Activated T-helper 1 cell treated with anti-CD3 and anti-CD28 coated beads, Interleukin-12 subunit alpha, Interleukin-12 subunit beta, Interleukin-2, Interleukin-4 antibody, amounts not matched to agents 30 ng/mL and 10 ng/mL and 1 ng/mL, durations not matched to agents 14 hours and 24 hours and 36 hours (primary cell): Measurements from ENCODE around the gene IVD. TPM values are rescaled to one million over a fixed set of nuclear protein-coding genes. Genes with fewer than 3 reads are reported as not detected.

Source experiments
- DNase-seq: peaks from one replicate; pipeline ENCODE4 v3.0.0; 2021; ENCODE audit warnings: low spot score
- H3K27ac Mint-ChIP-seq: one replicate; pipeline ENCODE4 v1.8.0; 2021; ENCODE audit warnings: mild to moderate bottlenecking, mixed read lengths
- H3K27me3 Mint-ChIP-seq: one replicate; pipeline ENCODE4 v1.8.0; 2022; ENCODE audit warnings: mild to moderate bottlenecking, moderate library complexity, mixed read lengths; ENCODE audit not compliant: insufficient read depth
- H3K36me3 Mint-ChIP-seq: one replicate; pipeline ENCODE4 v1.8.0; 2021; ENCODE audit warnings: low read depth, mixed read lengths
- H3K4me1 Mint-ChIP-seq: one replicate; pipeline ENCODE4 v1.8.0; 2021; ENCODE audit warnings: low read depth, mixed read lengths
- H3K4me3 Mint-ChIP-seq: one replicate; pipeline ENCODE4 v1.8.0; 2021; ENCODE audit warnings: mild to moderate bottlenecking, moderate library complexity, mixed read lengths
- H3K9me3 Mint-ChIP-seq: one replicate; pipeline ENCODE4 v1.8.0; 2021; ENCODE audit warnings: mixed read lengths
- intact Hi-C: fragments of 100-400 bp; cut with micrococcal nuclease; formaldehyde crosslinking; loops from one replicate; pipeline ENCODE4 v1.15.1; 2024
- total RNA-seq: library from RNA; stranded (reverse); gene quantifications from 2 replicates; pipeline ENCODE4 v1.2.3, GENCODE V29; 2022

Gene IVD
- total RNA-seq, 1 donor from 2014 or later = 59.6 TPM

DNA sequence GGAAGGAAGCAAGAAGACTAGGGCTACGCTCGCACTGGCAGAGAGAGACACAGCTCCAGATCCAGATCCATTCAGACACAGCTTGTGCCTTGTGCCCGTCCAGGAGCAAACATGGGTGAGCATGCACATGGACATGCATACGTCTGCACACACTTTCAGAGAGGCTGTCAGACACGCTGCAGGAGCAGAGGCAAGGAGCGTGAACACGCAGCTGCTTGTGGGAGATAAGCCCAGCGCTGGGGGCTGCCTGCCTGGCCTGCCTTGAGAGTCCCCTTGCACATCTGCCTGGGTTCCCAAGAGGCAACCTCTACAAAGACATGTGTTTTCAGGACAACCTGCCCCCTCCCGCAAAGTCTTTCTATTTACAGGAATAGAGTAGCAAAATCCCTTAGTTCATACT is 21.6 kb downstream of the IVD start:
- intact Hi-C loops = loop anchor here (10.0 kb wide), 1 partner anchor 212 kb away; no protein-coding TSS in a partner anchor
- no peak for DNase-seq
- no peak overlapping the region for H3K27ac Mint-ChIP-seq

DNA sequence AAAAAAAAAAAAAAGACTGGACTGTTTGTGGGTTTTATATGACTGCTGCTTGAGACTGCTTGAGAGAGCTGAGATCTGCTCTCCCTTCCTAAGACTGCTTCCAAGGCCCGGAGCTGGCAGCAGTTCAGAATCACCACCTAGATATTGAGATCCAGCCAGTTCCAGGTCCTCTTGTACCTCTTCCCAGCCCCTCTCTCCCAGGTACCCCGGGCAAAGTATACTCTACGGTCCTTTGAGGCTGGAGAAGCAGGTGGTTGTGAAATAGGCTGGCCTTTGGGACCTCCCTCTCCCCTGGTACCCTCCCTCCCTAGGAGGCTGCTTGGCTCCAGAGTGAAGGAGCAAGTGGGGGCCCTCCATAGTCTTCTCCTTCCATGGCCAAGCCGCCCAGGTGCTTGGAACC is 22.6 kb downstream of the IVD start:
- H3K36me3 Mint-ChIP-seq = no peaks in the 10 kb centered on the region

More for the DNA sequence above, 21.6 kb downstream of the IVD start:
- H3K4me1 Mint-ChIP-seq = no peaks in the 10 kb centered on the region
- H3K27me3 Mint-ChIP-seq = peaks cover 7% of the 10 kb centered on the region
- H3K36me3 Mint-ChIP-seq = no peaks in the 10 kb centered on the region
- H3K4me3 Mint-ChIP-seq = no peak overlapping the region
- no peaks in the 10 kb centered on the region for H3K9me3 Mint-ChIP-seq

DNA sequence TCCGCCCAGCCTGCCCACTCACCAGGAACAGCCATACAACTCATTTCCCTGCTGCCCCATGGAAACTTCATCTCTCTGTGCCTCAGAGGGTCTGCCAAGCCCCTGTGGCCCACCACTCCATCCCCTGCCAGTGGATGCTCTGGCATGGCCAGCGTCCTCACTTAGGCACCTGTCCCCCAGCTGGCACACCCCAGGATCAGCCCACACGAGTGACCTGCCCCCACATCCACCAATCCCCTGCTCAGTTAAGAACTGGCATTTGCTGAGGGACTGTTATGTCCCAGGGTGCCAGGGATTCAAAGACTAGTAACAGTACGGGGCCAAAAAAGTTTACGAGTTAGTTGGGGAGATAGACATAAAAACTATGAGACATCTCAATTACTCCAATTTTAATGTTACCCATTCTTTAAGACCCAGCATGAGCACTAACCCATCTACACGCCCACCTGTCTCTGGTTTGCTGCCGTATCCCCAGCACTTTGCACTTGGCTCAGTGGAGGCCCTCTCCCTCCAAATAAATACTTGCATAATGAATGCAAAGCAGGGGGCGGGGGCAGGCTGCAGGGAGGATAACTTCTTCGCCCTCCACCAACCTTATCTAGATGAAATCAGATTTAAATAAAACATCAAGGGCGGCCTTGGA is 23.6 kb downstream of the IVD start:
- Mint-ChIP-seq H3K36me3 (no peaks in the 10 kb centered on the region), H3K27ac (no peak overlapping the region), H3K9me3 (no peaks in the 10 kb centered on the region), H3K4me1 (no peaks in the 10 kb centered on the region), H3K27me3 (peaks cover 10% of the 10 kb centered on the region), H3K4me3 (no peak overlapping the region)
- intact Hi-C loops = loop anchor here (10.0 kb wide), 1 partner anchor 214 kb away; no protein-coding TSS in a partner anchor
- DNase-seq = no peak

More for the DNA sequence above, 22.6 kb downstream of the IVD start:
- intact Hi-C loops = loop anchor here (10.0 kb wide), 1 partner anchor 213 kb away; no protein-coding TSS in a partner anchor
- Mint-ChIP-seq H3K4me3 (no peak overlapping the region), H3K27me3 (peaks cover 8% of the 10 kb centered on the region), H3K9me3 (no peaks in the 10 kb centered on the region), H3K27ac (no peak overlapping the region), H3K4me1 (no peaks in the 10 kb centered on the region)
- no peak for DNase-seq

DNA sequence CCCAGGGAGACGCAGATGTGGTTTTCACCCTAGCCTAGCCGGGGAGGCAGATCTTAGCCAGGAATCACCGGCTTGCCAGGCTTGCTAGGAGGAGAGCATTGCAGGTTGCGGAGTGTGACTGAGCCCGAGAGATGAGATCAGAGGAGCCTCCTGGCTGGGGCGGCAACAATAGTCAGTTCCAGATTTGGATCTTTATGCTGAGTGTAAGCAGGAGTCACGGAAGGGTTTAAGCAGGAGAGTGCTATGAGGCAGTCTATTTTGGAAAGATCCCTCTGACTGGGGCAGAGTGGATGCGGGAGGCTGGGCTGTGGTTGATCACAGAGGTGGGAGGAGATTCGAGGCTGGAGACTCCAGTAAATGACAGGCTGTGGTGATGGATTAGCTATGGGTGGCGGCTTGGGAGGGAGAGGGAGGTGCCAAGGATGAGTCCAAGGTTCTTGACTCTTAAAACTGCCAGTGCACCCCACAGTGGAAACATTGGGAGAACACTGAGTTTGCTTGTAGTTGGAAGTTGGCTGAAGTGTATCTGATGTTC is 24.7 kb downstream of the IVD start:
- Mint-ChIP-seq H3K36me3 (no peaks in the 10 kb centered on the region), H3K27me3 (peaks cover 20% of the 10 kb centered on the region), H3K9me3 (no peaks in the 10 kb centered on the region), H3K4me3 (no peak overlapping the region), H3K27ac (no peak overlapping the region), H3K4me1 (no peaks in the 10 kb centered on the region)
- intact Hi-C loops = no loop called here
- no peak for DNase-seq

DNA sequence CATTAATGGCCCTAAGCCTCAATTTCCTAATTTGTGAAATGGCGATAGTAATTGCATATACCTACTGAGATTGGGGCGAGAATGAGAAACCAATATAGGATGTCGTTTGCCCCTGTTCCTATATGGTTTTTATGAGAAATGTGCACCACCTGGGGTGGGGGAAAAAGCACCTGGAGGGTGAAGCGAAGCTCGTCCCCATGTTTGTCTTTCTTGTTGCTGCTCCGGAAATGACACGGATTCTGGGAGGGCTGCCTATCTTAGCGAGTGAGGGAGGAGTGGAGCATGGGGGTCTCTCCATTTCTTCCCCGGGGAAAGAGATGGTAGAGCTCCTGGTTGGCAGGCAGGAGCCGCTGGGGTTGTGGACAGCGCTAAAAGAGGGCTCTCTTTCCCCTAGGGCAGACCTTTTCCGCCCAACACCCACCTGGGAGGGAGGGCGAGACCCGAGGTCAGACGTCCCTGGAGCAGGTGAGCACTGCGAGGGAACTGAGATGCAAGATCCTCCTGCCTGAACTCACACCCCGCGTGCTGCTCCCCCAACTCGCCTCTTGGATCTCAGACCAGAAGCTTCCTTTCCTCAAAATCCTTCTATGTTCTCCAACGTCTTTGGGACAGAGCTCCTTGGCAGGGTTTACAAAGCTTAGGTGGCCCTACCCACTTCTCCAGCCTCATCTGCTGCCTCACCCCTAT is 29.6 kb downstream of the IVD start:
- intact Hi-C loops = no loop called here
- Mint-ChIP-seq H3K27ac (no peak overlapping the region), H3K36me3 (no peaks in the 10 kb centered on the region), H3K9me3 (no peaks in the 10 kb centered on the region), H3K4me3 (no peak overlapping the region), H3K27me3 (peaks cover 61% of the 10 kb centered on the region), H3K4me1 (peaks cover 6% of the 10 kb centered on the region)
- no peak for DNase-seq

DNA sequence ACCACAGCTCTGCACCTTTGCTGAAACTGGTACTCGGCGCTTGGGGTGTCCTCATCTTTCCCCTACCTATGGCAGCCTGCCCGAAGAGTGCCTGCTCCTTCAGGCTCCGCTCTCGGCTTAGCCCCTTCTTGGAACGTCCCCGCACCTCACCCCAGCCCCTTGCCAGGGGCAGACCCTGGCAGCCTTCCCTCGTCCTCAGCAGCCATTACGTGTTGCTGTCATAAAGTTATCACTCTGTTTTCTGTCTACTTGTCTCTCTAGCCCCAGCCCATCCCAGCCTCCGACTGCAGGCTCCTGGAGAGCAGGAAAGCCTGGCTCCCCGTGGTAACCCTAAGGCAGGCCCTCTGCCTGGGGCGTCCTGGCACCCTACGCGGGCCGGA is 30.1 kb downstream of the IVD start:
- no peak overlapping the region for H3K27ac Mint-ChIP-seq
- H3K36me3 Mint-ChIP-seq = no peaks in the 10 kb centered on the region
- no peaks in the 10 kb centered on the region for H3K9me3 Mint-ChIP-seq
- H3K4me1 Mint-ChIP-seq = peaks cover 7% of the 10 kb centered on the region
- H3K27me3 Mint-ChIP-seq = peaks cover 57% of the 10 kb centered on the region
- H3K4me3 Mint-ChIP-seq = peak overlapping the region; percentile 20
- intact Hi-C loops = no loop called here
- DNase-seq = no peak

DNA sequence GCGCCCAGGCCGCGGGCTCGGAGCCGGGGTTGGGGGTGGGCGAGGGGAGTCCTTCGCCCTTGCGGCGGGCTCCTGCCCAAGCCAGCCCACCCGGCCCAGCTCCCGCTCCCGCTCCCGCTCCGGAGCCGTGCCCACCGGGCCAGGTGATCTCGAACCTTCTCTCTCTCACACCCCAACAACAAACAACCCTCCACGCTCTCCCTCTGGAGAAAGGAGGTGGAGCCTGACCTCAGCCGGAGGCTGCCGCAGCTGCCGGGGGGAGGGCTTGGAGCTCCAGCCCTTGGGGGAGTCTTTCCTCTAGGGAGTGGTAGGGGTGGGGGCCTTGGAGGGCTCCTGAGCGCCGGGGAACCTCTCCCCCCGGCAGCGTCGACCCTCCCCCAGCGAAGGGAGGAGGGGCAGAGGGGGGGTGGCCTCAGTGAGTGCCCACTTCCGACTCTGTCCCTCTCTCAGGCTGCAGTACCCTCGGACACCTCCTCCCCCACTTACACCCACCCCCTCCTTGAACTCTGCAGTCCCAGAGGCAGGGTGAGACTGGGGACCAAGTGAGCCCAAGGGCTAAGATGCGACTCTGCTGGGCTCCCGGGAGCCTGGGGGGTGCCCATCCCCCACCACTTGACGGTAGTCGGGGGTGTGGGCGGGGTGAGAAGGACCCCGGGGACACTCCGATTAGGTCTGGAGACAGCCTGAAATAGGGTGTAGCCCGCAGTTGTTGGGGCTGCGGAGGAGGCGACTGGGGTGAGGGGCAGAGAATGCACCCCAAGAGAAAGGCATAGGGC is 30.7 kb downstream of the IVD start:
- no peaks in the 10 kb centered on the region for H3K36me3 Mint-ChIP-seq
- peaks cover 7% of the 10 kb centered on the region for H3K4me1 Mint-ChIP-seq
- H3K4me3 Mint-ChIP-seq = peak overlapping the region; percentile 56
- H3K27me3 Mint-ChIP-seq = peaks cover 57% of the 10 kb centered on the region
- no peak for DNase-seq
- intact Hi-C loops = no loop called here
- no peak overlapping the region for H3K27ac Mint-ChIP-seq
- H3K9me3 Mint-ChIP-seq = no peaks in the 10 kb centered on the region

DNA sequence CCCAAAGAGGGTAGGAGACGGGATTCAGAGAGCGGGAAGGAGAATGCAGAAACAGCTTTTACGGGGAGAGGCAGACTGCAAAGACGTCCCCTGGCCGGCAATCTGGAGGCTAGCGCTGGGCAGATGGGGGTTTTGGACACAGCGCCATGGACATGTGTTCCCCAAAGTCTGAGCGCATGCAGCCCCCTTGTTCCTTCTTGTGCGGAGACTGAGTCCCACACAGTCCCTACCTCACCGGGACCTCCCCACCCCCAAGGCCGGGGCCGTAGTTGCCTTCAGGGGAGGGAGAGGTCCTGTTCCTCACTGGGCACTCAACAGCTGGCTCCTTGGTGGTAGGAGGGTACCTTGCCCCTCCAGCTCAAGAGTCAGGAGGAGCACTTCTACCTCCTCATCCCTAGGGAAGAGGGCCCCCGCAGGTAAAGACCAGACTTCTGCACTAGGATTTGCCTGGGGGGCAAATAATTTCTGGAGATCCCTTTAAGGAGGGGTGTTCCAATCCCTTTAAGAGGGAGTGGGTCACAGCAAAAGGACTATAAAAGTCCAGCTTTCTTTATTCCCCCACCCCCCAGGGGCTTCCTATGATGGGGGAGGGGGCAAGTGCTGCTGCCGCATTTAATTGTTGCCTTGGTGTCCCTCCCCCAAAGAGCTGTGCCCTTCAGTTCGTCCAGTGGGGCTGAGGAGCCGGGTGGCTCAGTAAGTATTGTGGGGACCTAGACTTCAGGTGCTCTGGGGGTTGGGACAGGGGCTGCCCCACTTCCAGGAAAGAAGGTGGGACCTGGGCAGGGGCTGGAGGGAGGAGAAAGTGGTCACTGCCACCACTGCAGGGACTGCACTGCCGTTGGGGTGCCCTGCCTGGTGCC is 31.5 kb downstream of the IVD start:
- DNase-seq = no peak
- no peak overlapping the region for H3K27ac Mint-ChIP-seq
- intact Hi-C loops = no loop called here
- H3K27me3 Mint-ChIP-seq = peaks cover 57% of the 10 kb centered on the region
- H3K4me3 Mint-ChIP-seq = peak overlapping the region; percentile 56
- H3K36me3 Mint-ChIP-seq = no peaks in the 10 kb centered on the region
- H3K9me3 Mint-ChIP-seq = no peaks in the 10 kb centered on the region
- H3K4me1 Mint-ChIP-seq = peaks cover 7% of the 10 kb centered on the region

DNA sequence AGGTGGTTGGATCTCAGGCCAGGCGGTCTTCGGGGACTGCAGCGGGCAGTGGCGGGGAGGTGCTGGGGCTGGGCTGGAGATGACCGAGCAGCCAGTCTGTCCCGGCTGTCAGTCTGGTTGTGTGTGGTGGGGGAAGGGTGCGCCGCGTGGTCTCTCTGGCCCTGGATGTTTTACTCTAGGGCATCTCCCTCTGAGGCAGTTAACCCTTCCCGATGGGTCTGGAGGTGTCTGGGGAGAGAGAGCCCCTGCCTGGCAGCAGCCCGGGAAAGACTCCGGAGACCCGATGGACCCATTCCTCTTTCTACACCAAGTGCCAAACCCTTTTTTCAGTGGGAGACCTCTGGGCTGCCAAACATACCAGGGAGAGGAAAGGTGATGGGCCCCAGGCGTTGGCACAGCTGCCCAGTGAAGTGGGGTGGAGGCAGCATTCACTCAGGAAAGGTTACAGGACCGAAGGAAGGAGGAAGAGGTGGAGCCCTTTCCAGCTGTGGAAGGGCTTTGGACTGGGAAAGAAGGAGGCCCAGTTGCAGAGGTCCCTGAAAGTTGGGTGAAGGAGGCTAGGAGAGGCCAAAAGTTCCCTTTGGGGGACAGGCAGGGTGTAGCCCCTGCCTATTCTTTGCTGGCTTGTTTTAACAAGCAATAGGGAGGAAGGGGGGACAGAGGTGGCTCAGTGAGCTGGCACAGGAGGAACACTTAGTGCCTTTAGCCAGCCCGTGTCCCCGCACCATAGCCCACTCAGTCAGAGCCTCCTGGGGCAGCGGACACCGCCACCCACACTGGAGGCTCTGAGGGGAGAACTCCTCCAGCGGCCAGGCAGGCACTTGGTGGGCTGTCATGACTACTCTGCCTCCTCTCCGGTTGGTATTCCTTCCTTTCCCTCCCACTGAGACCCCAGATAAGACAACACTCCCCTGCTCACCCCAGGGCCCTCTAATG is 32.4 kb downstream of the IVD start:
- DNase-seq = no peak
- Mint-ChIP-seq H3K36me3 (peaks cover 5% of the 10 kb centered on the region), H3K4me1 (peaks cover 15% of the 10 kb centered on the region), H3K4me3 (no peak overlapping the region), H3K27ac (no peak overlapping the region), H3K9me3 (no peaks in the 10 kb centered on the region), H3K27me3 (peaks cover 65% of the 10 kb centered on the region)
- intact Hi-C loops = no loop called here

DNA sequence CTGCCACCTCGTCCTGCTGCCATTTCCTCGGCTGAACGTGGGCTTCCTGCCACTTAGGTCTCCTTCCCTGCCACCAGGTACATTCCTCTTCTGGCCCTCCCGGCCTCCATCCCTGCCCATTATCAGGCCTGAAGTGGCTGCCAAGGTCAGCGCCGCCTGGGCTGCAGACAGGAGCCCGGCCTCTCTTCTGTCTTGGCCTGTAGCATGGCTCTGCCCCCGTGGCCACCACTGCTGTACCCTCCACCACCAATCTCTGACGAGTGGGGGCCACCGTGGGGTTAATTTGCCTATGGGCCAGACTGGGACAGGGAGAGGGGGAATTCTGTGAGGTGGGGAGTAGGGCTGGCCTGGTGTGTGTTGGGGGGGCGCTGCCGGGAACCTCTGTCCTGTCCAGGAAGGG is 33.1 kb downstream of the IVD start:
- H3K27ac Mint-ChIP-seq = no peak overlapping the region
- H3K4me1 Mint-ChIP-seq = peaks cover 22% of the 10 kb centered on the region
- peaks cover 66% of the 10 kb centered on the region for H3K27me3 Mint-ChIP-seq
- H3K36me3 Mint-ChIP-seq = peaks cover 8% of the 10 kb centered on the region
- H3K4me3 Mint-ChIP-seq = no peak overlapping the region
- no peak for DNase-seq
- intact Hi-C loops = no loop called here
- H3K9me3 Mint-ChIP-seq = no peaks in the 10 kb centered on the region

DNA sequence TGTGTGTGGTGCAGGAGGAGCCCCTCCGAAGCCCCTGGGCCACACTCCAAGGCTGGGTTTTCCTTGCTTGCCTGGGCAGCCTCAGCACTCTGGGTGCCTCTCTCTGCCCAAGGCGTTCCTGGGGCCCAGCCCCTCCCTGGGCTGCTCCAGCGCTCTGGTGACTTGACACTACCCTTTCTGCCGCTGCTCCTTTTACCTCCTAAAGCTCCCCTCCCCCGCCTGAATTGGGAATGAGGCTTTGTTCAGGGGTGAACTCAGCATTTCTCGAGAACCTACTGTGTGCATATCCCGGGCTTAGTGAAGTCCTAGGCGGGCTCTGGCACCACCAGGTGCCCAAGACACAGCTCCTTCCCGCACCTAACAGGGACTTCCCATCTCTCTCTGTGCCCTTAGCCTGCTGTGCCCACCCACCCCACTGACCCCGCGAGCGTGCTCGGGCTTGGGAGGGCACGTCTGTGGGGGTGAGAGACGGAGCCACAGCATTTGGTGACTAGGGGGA is 33.9 kb downstream of the IVD start:
- intact Hi-C loops = no loop called here
- Mint-ChIP-seq H3K9me3 (no peaks in the 10 kb centered on the region), H3K27me3 (peaks cover 67% of the 10 kb centered on the region), H3K4me1 (peaks cover 26% of the 10 kb centered on the region), H3K36me3 (peaks cover 11% of the 10 kb centered on the region), H3K4me3 (peak overlapping the region; percentile 95), H3K27ac (peak overlapping the region; percentile 87)
- DNase-seq = no peak
